Glutamatergic neuron (in vitro differentiated cells): ENCODE data around the gene USP36. TPM values are rescaled to one million over a fixed set of nuclear protein-coding genes. Genes with fewer than 3 reads are reported as not detected.

ENCODE experiments used
- DNase-seq: peaks from one replicate; pipeline ENCODE4 v3.0.0; 2022
- H3K27ac Mint-ChIP-seq: one replicate; pipeline ENCODE4 v1.8.0; 2020; ENCODE audit warnings: mild to moderate bottlenecking, mixed read lengths, inconsistent platforms; ENCODE audit not compliant: unreplicated experiment
- H3K27me3 Mint-ChIP-seq: one replicate; pipeline ENCODE4 v1.8.0; 2020; ENCODE audit warnings: mild to moderate bottlenecking, moderate library complexity, mixed read lengths, inconsistent platforms; ENCODE audit not compliant: unreplicated experiment
- H3K36me3 Mint-ChIP-seq: one replicate; pipeline ENCODE4 v1.8.0; 2020; ENCODE audit warnings: mild to moderate bottlenecking, mixed read lengths, inconsistent platforms; ENCODE audit not compliant: unreplicated experiment
- H3K4me1 Mint-ChIP-seq: one replicate; pipeline ENCODE4 v1.8.0; 2020; ENCODE audit warnings: mild to moderate bottlenecking, low read depth, mixed read lengths, inconsistent platforms; ENCODE audit not compliant: unreplicated experiment
- H3K4me3 Mint-ChIP-seq: one replicate; pipeline ENCODE4 v1.8.0; 2020; ENCODE audit warnings: mild to moderate bottlenecking, mixed read lengths, inconsistent platforms; ENCODE audit not compliant: unreplicated experiment
- H3K9me3 Mint-ChIP-seq: one replicate; pipeline ENCODE4 v1.8.0; 2020; ENCODE audit warnings: mild to moderate bottlenecking, moderate library complexity, mixed read lengths, inconsistent platforms; ENCODE audit not compliant: unreplicated experiment
- CTCF ChIP-seq: fragments of 200-600 bp; sonication (generic); IDR thresholded peaks from one replicate; pipeline ENCODE4 v1.5.0; 2021; ENCODE audit not compliant: partially characterized antibody, unreplicated experiment
- total RNA-seq: library from RNA; stranded (reverse); fragmentation: NEBNext Ultra II Directional; extraction: Animal tissue kit (Norgen Biotek cat#: 25700); gene quantifications from one replicate; pipeline ENCODE4 v1.2.1, GENCODE V29; 2021; ENCODE audit not compliant: unreplicated experiment

Gene USP36
- total RNA-seq, 1 donor from 2014 or later, result 45.3 TPM

DNA sequence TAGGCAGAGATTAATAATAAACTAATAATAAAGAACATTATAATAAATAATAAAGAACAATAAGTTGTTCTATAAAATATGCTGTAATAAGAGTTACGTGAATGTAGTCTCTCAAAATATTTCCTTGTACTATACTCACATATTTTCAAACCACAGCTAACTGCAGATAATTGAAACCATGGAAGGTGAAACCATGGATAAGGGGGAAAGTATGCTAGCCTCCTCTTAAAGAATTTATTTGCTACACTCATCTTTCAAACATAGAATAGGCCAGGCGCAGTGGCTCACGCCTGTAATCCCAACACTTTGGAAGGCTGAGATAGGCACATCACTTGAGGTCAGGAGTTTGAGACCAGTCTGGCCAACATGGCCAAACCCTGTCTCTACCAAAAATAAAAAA lies 77.1 kb downstream of the USP36 start:
- Mint-ChIP-seq H3K4me1 (peaks cover 12% of the 10 kb centered on the region), H3K27me3 (peaks cover 1% of the 10 kb centered on the region), H3K9me3 (no peaks in the 10 kb centered on the region), H3K4me3 (no peak overlapping the region), H3K36me3 (no peaks in the 10 kb centered on the region), H3K27ac (no peak overlapping the region)
- no peak for TF ChIP-seq CTCF
- DNase-seq, result no peak

- Mint-ChIP-seq H3K4me1 (peaks cover 12% of the 10 kb centered on the region), H3K36me3 (no peaks in the 10 kb centered on the region), H3K4me3 (no peak overlapping the region), H3K27me3 (peaks cover 1% of the 10 kb centered on the region), H3K9me3 (no peaks in the 10 kb centered on the region), H3K27ac (no peak overlapping the region)
- TF ChIP-seq CTCF, result no peak
- DNase-seq, result no peak
Measured at GRCh38 chr17:78761789-78762406, 78.7 kb downstream of the USP36 start.

DNA sequence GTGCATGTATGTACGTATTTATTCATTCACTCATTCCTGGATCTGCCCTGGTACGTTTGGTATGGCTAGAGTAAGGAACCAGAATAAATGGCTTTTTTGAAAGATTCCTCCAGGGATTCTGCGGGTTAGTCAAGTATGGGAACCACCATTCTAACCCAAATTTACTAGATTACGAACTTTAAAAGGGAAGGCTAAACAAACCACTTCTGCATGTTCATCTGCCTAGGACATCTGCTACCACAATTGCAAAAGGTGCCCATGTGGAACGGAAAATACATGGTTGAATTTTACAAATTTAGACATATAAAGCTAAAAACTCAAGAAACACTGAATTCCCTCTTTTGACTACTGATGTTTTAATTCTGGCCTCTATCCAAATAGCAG lies 80.7 kb downstream of the USP36 start:
- no peak for TF ChIP-seq CTCF
- H3K4me3 Mint-ChIP-seq, result no peak overlapping the region
- no peak overlapping the region for H3K27ac Mint-ChIP-seq

GRCh38 chr17:78759203-78759968 lies 81.2 kb downstream of the USP36 start:
- no peak for DNase-seq
- no peak overlapping the region for H3K27ac Mint-ChIP-seq
- no peak overlapping the region for H3K4me3 Mint-ChIP-seq
- peaks cover 9% of the 10 kb centered on the region for H3K4me1 Mint-ChIP-seq
- H3K27me3 Mint-ChIP-seq, result peaks cover 1% of the 10 kb centered on the region
- no peaks in the 10 kb centered on the region for H3K9me3 Mint-ChIP-seq
- H3K36me3 Mint-ChIP-seq, result no peaks in the 10 kb centered on the region
- no peak for TF ChIP-seq CTCF

More for the DNA sequence above, 80.7 kb downstream of the USP36 start:
- no peak for DNase-seq
- H3K9me3 Mint-ChIP-seq, result no peaks in the 10 kb centered on the region
- peaks cover 13% of the 10 kb centered on the region for H3K4me1 Mint-ChIP-seq
- peaks cover 1% of the 10 kb centered on the region for H3K27me3 Mint-ChIP-seq
- H3K36me3 Mint-ChIP-seq, result no peaks in the 10 kb centered on the region
